PC-3 (cell line): ENCODE results near the gene MYH11.

Experiments used
- EZH2 ChIP-seq: fragments of 300-600 bp; sonication (generic); IDR thresholded peaks from one replicate; pipeline ENCODE4 v1.6.1; 2017; ENCODE audit warnings: antibody characterized with exemption, mild to moderate bottlenecking, low read length; ENCODE audit not compliant: unreplicated experiment
- TF ChIP-seq, protein P1 (sequence below): fragments of 300-600 bp; sonication (generic); conservative IDR thresholded peaks from 2 replicates; pipeline ENCODE4 v1.5.1; 2017; ENCODE audit warnings: antibody characterized with exemption, low read depth, mild to moderate bottlenecking, low read length

DNA sequence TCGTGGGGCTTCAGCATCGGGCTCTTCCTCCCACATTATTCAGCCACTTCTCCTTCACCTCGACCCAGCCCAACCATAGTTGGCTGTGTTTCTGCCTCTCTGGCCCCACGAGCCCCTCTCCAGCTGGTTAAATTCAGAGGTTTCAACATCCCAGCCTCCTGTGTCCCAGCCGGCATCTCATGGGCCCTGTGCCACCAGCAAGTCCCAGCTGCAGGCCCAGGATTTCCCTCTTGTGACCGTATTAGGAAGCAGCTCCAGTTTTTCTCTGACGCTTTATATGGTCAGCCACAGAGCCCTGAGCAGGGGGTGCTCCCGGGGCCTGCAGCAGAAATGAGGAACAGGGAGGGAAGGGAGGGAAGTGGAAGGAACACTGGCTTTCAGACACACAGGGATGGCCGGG, 27.4 kb downstream of the MYH11 start:
- no peak for TF ChIP-seq EZH2
- TF ChIP-seq, protein P1, sequence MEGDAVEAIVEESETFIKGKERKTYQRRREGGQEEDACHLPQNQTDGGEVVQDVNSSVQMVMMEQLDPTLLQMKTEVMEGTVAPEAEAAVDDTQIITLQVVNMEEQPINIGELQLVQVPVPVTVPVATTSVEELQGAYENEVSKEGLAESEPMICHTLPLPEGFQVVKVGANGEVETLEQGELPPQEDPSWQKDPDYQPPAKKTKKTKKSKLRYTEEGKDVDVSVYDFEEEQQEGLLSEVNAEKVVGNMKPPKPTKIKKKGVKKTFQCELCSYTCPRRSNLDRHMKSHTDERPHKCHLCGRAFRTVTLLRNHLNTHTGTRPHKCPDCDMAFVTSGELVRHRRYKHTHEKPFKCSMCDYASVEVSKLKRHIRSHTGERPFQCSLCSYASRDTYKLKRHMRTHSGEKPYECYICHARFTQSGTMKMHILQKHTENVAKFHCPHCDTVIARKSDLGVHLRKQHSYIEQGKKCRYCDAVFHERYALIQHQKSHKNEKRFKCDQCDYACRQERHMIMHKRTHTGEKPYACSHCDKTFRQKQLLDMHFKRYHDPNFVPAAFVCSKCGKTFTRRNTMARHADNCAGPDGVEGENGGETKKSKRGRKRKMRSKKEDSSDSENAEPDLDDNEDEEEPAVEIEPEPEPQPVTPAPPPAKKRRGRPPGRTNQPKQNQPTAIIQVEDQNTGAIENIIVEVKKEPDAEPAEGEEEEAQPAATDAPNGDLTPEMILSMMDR, result no peak
